K562 (cell line): Measurements from ENCODE around the gene OSBPL10.

Experiments
- RHOXF2B ChIP-seq: fragments of 250-450 bp; sonication (Bioruptor Pico); conservative IDR thresholded peaks from 2 replicates; pipeline ENCODE4 v1.5.1; 2021
- TCF3 ChIP-seq: sonication (generic); formaldehyde crosslinking; IDR thresholded peaks from 2 replicates; pipeline ENCODE4 v1.4.0; 2020; ENCODE audit warnings: mild to moderate bottlenecking, missing genetic modification reagents

DNA sequence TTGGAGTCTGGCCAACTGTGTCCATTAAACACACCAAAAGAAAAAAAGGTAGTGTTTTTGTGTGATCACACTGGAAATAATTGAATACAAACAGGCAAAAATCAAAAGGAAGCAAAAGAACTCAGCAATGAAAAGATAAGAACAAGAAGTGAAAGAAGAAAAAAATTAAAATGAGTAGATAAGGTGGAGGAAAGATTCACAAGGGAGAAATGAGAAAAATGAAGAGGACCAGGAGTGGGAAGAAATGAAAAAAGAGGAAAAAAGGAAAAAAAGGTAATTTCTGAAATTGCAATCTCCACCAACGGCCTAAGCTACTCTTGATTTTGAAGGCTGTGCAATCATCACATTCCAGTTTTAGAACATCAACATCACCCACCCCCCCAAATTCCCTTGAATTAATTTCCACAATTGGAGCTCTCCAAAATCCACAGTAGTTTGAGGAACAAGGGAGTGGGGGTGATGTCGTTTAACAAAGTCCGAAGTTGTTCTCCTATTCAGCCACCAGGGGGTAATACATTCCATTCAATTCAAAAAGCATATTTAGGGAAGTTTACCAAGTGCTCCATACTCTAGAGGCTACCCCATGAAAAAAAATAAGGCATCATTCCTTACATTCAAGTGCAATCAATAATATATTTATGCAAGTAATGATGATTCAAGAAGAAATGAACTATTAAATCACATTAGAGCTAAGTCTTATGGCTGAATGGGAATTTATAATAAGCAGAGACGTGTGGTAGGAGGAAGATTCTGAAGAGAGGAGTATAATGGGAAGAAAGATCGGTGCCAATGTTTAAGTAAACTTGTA, 37.9 kb upstream of the OSBPL10 start:
- TF ChIP-seq RHOXF2B (CRISPR knock-in tag), result no peak
- TF ChIP-seq TCF3, result no peak
